Hepatocyte (in vitro differentiated cells): Measurements from ENCODE around the gene EBI3. TPM values are rescaled to one million over a fixed set of nuclear protein-coding genes. Genes with fewer than 3 reads are reported as not detected.
"Not testable (repeated sequence)": the region's sequence is repeated elsewhere in the genome, so short reads cannot be mapped to it uniquely, and the experiment has no call there.

Experiments
- DNase-seq: peaks from one replicate; pipeline ENCODE4 v3.0.0-alpha.2; 2016; ENCODE audit warnings: low spot score
- H2AFZ ChIP-seq: fragments of 200-600 bp; sonication (generic); 2 replicates; pipeline ENCODE4 v1.6.0; 2016; ENCODE audit warnings: antibody characterized with exemption, mild to moderate bottlenecking
- H3K27ac ChIP-seq: fragments of 200-600 bp; sonication (generic); 2 replicates; pipeline ENCODE4 v1.5.1; 2016; ENCODE audit warnings: mild to moderate bottlenecking
- H3K27me3 ChIP-seq: fragments of 200-600 bp; sonication (generic); 2 replicates; pipeline ENCODE4 v1.6.1; 2016
- H3K36me3 ChIP-seq: fragments of 200-600 bp; sonication (generic); replicated peaks from 2 replicates; pipeline ENCODE4 v1.5.1; 2016; ENCODE audit warnings: low read depth; ENCODE audit not compliant: insufficient read depth
- H3K4me1 ChIP-seq: fragments of 200-600 bp; sonication (generic); 2 replicates; pipeline ENCODE4 v1.5.1; 2016; ENCODE audit warnings: mild to moderate bottlenecking, moderate library complexity; ENCODE audit not compliant: insufficient read depth
- H3K4me2 ChIP-seq: fragments of 200-600 bp; sonication (generic); 2 replicates; pipeline ENCODE4 v1.6.0; 2016
- H3K4me3 ChIP-seq: fragments of 200-600 bp; sonication (generic); 2 replicates; pipeline ENCODE4 v1.5.1; 2016; ENCODE audit warnings: mild to moderate bottlenecking
- H3K79me2 ChIP-seq: fragments of 200-600 bp; sonication (generic); 2 replicates; pipeline ENCODE4 v1.6.0; 2017; ENCODE audit warnings: mild to moderate bottlenecking
- H3K9me2 ChIP-seq: fragments of 200-600 bp; sonication (generic); replicated peaks from 2 replicates; pipeline ENCODE4 v1.6.0; 2017; ENCODE audit warnings: mild to moderate bottlenecking; ENCODE audit not compliant: insufficient read depth
- H3K9me3 ChIP-seq: fragments of 200-600 bp; sonication (generic); 2 replicates; pipeline ENCODE4 v1.5.1; 2016; ENCODE audit warnings: low read depth, mild to moderate bottlenecking
- H4K20me1 ChIP-seq: fragments of 200-600 bp; sonication (generic); 2 replicates; pipeline ENCODE4 v1.6.0; 2016; ENCODE audit warnings: mild to moderate bottlenecking; ENCODE audit not compliant: insufficient read depth, poor library complexity, severe bottlenecking
- EZH2 ChIP-seq: fragments of 200-600 bp; sonication (generic); IDR thresholded peaks from 2 replicates; pipeline ENCODE4 v1.6.1; 2016; ENCODE audit warnings: antibody characterized with exemption, mild to moderate bottlenecking, borderline replicate concordance
- EZH2phosphoT487 ChIP-seq: fragments of 200-600 bp; sonication (generic); IDR thresholded peaks from one replicate; pipeline ENCODE4 v1.6.1; 2018; ENCODE audit warnings: antibody characterized with exemption, mild to moderate bottlenecking, low read depth, moderate library complexity; ENCODE audit not compliant: unreplicated experiment, severe bottlenecking
- WGBS: methylation state at CpG from one replicate; pipeline ENCODE4 v1.1.6; 2016; ENCODE audit warnings: low lambda C conversion rate; ENCODE audit errors: missing lambda C conversion rate; 5-methylcytosine and 5-hydroxymethylcytosine counted together
- polyA plus RNA-seq: library from polyadenylated mRNA; unstranded; fragments of >200 nt; fragmentation: Nextera tagmentation; extraction: Ambion mirVana; gene quantifications from 2 replicates; pipeline ENCODE4 v1.2.1, GENCODE V29; 2016
- total RNA-seq: library from RNA; depleted of rRNA; stranded (reverse); fragments of >200 nt; gene quantifications from 2 replicates; pipeline ENCODE4 v1.2.3, GENCODE V29; 2014
- TF ChIP-seq, protein P1 (sequence below): fragments of 200-600 bp; sonication (generic); IDR thresholded peaks from 2 replicates; pipeline ENCODE4 v1.5.1; 2016; ENCODE audit warnings: antibody characterized with exemption, mild to moderate bottlenecking; ENCODE audit not compliant: poor library complexity

Gene EBI3
- total and polyA plus RNA-seq, 2 experiments from 2014 or later, result 3.0 to 7.6 TPM

DNA sequence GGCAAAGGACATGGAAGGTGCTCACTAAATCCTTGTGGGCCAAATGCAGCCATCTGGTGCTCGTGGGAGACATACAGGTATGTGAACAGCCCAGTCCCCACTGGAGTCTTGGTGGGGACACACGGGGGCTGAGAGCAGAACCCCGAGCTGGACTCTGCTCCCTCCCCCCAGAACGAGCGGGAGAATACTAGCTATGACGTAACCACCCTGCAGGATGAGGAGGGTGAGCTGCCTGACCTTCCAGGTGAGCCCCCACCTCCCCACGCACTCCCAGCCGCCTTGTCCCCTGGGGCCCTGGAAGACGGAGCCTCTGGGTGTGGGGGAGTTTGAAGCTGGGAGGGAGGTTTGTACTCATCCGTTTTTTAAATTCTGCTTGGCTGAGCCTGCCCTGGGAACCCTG lies 13.5 kb upstream of the EBI3 start:
- no peaks in the 10 kb centered on the region for H3K9me3 ChIP-seq
- H3K79me2 ChIP-seq, result no peaks in the 10 kb centered on the region
- TF ChIP-seq, protein P1, sequence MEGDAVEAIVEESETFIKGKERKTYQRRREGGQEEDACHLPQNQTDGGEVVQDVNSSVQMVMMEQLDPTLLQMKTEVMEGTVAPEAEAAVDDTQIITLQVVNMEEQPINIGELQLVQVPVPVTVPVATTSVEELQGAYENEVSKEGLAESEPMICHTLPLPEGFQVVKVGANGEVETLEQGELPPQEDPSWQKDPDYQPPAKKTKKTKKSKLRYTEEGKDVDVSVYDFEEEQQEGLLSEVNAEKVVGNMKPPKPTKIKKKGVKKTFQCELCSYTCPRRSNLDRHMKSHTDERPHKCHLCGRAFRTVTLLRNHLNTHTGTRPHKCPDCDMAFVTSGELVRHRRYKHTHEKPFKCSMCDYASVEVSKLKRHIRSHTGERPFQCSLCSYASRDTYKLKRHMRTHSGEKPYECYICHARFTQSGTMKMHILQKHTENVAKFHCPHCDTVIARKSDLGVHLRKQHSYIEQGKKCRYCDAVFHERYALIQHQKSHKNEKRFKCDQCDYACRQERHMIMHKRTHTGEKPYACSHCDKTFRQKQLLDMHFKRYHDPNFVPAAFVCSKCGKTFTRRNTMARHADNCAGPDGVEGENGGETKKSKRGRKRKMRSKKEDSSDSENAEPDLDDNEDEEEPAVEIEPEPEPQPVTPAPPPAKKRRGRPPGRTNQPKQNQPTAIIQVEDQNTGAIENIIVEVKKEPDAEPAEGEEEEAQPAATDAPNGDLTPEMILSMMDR, result no peak
- TF ChIP-seq EZH2, result no peak
- no peak for TF ChIP-seq EZH2phosphoT487
- H3K27me3 ChIP-seq, result no peaks in the 10 kb centered on the region
- H3K4me3 ChIP-seq, result no peak overlapping the region
- no peak overlapping the region for H3K4me2 ChIP-seq
- no peaks in the 10 kb centered on the region for H4K20me1 ChIP-seq
- H2AFZ ChIP-seq, result no peak overlapping the region
- no peak overlapping the region for H3K27ac ChIP-seq
- H3K4me1 ChIP-seq, result no peaks in the 10 kb centered on the region
- no peaks in the 10 kb centered on the region for H3K36me3 ChIP-seq
- H3K9me2 ChIP-seq, result no peaks in the 10 kb centered on the region
- DNase-seq, result no peak
- WGBS, result 76% methylated on average over 7 of the region's 10 CpGs

DNA sequence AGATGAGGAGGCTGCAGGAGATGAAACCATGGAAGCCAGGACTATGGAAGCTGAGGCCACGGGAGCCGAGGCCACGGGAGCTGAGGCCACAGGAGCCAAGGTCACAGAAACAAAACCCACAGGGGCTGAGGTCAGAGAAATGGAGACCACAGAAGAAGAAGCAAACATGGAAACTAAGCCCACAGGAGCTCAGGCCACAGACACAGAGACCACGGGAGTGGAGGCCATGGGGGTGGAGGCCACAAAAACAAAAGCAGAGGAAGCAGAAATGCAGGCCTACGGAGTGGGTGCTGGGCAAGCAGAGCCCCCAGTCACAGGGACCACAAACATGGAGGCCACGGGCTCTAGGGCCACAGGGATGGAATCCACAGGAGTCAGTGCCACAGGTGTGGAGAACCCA lies 12.5 kb upstream of the EBI3 start:
- Histone ChIP-seq H4K20me1 (no peaks in the 10 kb centered on the region), H3K9me3 (no peaks in the 10 kb centered on the region), H3K27ac (no peak overlapping the region), H3K79me2 (no peaks in the 10 kb centered on the region), H3K4me1 (no peaks in the 10 kb centered on the region), H3K9me2 (no peaks in the 10 kb centered on the region), H3K4me2 (no peak overlapping the region), H3K4me3 (no peak overlapping the region), H3K36me3 (no peaks in the 10 kb centered on the region), H3K27me3 (no peaks in the 10 kb centered on the region), H2AFZ (no peak overlapping the region)
- WGBS, result 90% methylated on average over 6 of the region's 6 CpGs
- no peak for DNase-seq
- TF ChIP-seq EZH2phosphoT487, result no peak
- TF ChIP-seq, protein P1, result no peak
- no peak for TF ChIP-seq EZH2

DNA sequence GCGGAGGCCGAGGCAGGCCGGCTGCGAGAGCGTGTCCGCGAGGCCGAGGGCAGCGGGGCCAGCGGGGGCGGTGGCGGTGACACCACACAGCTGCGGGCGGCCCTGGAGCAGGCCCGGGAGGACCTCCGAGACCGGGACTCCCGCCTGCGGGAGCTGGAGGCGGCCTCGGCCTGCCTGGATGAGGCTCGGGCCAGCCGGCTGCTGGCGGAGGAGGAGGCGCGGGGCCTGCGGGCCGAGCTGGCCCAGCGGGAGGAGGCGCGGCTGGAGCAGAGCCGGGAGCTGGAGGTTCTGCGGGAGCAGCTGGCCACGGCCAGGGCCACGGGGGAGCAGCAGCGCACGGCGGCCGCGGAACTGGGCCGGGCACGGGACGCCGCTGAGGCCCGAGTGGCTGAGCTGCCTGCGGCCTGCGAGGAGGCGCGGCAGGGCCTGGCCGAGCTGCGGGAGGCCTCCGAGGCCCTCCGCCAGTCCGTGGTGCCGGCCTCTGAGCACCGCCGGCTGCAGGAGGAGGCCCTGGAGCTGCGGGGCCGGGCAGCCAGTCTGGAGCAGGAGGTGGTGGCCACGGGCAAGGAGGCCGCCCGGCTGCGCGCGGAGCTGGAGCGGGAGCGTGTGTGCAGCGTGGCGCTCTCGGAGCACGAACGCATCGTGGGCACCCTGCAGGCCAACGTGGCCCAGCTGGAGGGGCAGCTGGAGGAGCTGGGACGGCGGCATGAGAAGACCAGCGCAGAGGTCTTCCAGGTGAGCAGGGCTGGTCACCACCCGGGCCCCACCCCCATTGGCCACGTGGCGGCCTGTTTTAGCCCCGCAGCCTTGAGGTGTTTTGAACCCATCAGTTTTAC lies 11.7 kb upstream of the EBI3 start:
- Histone ChIP-seq H3K4me3 (no peak overlapping the region), H3K9me3 (no peaks in the 10 kb centered on the region), H4K20me1 (no peaks in the 10 kb centered on the region), H3K4me2 (no peak overlapping the region), H3K27ac (no peak overlapping the region), H3K4me1 (no peaks in the 10 kb centered on the region), H3K27me3 (no peaks in the 10 kb centered on the region), H2AFZ (no peak overlapping the region), H3K36me3 (no peaks in the 10 kb centered on the region), H3K9me2 (no peaks in the 10 kb centered on the region), H3K79me2 (no peaks in the 10 kb centered on the region)
- DNase-seq, result no peak
- 96% methylated on average over 51 of the region's 81 CpGs for WGBS
- TF ChIP-seq EZH2 (no peak), EZH2phosphoT487 (no peak)
- TF ChIP-seq, protein P1, result no peak

DNA sequence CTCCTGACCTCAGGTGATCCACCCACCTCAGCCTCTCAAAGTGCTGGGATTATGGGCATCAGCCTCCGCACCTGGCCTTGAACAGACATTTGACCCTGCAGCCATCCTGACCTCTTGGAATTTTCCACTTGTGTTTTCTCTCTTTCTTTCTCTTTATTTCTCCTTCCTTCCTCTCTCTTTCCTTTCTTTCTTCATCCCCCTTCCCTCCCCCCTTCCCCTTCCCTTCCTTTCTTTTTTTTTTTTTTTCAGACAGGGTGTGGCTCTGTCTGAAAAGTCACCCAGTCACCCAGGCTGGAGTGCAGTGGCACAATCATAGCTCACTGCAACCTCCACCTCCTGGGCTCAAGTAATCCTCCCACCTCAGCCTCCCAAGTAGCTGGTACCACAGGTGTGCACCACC lies 10.8 kb upstream of the EBI3 start:
- not testable (repeated sequence) for H3K9me3 ChIP-seq, H3K36me3 ChIP-seq, H3K4me3 ChIP-seq, H3K4me1 ChIP-seq, H3K79me2 ChIP-seq, H2AFZ ChIP-seq, H3K9me2 ChIP-seq, H3K27ac ChIP-seq, H3K4me2 ChIP-seq, DNase-seq, H3K27me3 ChIP-seq, H4K20me1 ChIP-seq
- 90% methylated on average over 1 of the region's 1 CpG for WGBS
